Heart left ventricle (tissue), 16 donors: Measurements from ENCODE around the gene GSTA2. TPM values are rescaled to one million over a fixed set of nuclear protein-coding genes. Genes with fewer than 3 reads are reported as not detected.
"Not testable (repeated sequence)": the region's sequence is repeated elsewhere in the genome, so short reads cannot be mapped to it uniquely, and the experiment has no call there.

Experiments used
- ATAC-seq, 4 donors: fragments of 200-7000 bp; cut with Tn5 transposase; one replicate each; pipeline ENCODE4 v1.9.1; 2020 to 2022; ENCODE audit warnings: moderate library complexity in 4 of 4, mild to moderate bottlenecking in 3 of 4, moderate number of reproducible peaks in 1 of 4
- DNase-seq, 5 donors: peaks; one replicate each; pipeline ENCODE4 v3.0.0-alpha.2; 2020
- H3K27ac ChIP-seq, 12 donors: fragments of 200-600 bp; sonication (generic) in 4 of 12; one replicate each; pipeline versions ENCODE4 v1.5.0 to v1.8.0; 2016 to 2022; ENCODE audit warnings: mild to moderate bottlenecking in 2 of 12
- H3K27me3 ChIP-seq, 9 donors: fragments of 200-600 bp; sonication (generic) in 2 of 9; one replicate each; pipeline versions ENCODE4 v1.5.1 to v1.8.0; 2016 to 2022; ENCODE audit warnings: mild to moderate bottlenecking in 3 of 9
- H3K36me3 ChIP-seq, 9 donors: fragments of 200-600 bp; sonication (generic) in 2 of 9; one replicate each; pipeline versions ENCODE4 v1.5.0 to v1.8.0; 2018 to 2022; ENCODE audit warnings: mild to moderate bottlenecking in 2 of 9
- H3K4me1 ChIP-seq, 12 donors: fragments of 200-600 bp; sonication (generic) in 4 of 12; one replicate each; pipeline versions ENCODE4 v1.5.0 to v1.8.0; 2016 to 2022; ENCODE audit warnings: mild to moderate bottlenecking in 3 of 12
- H3K4me3 ChIP-seq, 12 donors: fragments of 200-600 bp; sonication (generic) in 4 of 12; one replicate each; pipeline versions ENCODE4 v1.5.0 to v1.8.0; 2017 to 2022; ENCODE audit warnings: mild to moderate bottlenecking in 9 of 12, moderate library complexity in 4 of 12
- H3K9me3 ChIP-seq, 12 donors: fragments of 200-600 bp; sonication (generic) in 4 of 12; one replicate each; pipeline versions ENCODE4 v1.5.0 to v1.8.0; 2016 to 2022; ENCODE audit warnings: mild to moderate bottlenecking in 1 of 12
- CTCF ChIP-seq, 12 donors: fragments of 200-600 bp; sonication (generic) in 4 of 12; IDR thresholded peaks; one replicate each; pipeline versions ENCODE4 v1.5.0 to v1.8.0; 2018 to 2022; ENCODE audit warnings: antibody characterized with exemption in 12 of 12, mild to moderate bottlenecking in 5 of 12
- POLR2A ChIP-seq, 2 donors: fragments of 450-650 bp; IDR thresholded peaks; one replicate each; pipeline ENCODE4 v1.6.1; 2017; ENCODE audit warnings: antibody characterized with exemption in 2 of 2, mild to moderate bottlenecking in 2 of 2, moderate library complexity in 2 of 2
- WGBS, 4 donors: extraction: QIAGEN DNeasy Blood & Tissue Kit in 2 of 4; methylation state at CpG; one replicate each; pipeline versions ENCODE4 v1.1.5 to v1.1.7; 2013 to 2018; 5-methylcytosine and 5-hydroxymethylcytosine counted together
- intact Hi-C, 10 donors: fragments of 100-400 bp; cut with DNase I; formaldehyde crosslinking; loops; one replicate each; pipeline versions ENCODE4 v1.11.1 to v1.14.2; 2022
- polyA plus RNA-seq, 2 donors: library from polyadenylated mRNA; stranded (reverse); fragments of 200-250 nt; gene quantifications; one replicate each; pipeline ENCODE4 v1.2.3, GENCODE V29; 2013
- total RNA-seq, 9 donors: library from RNA; depleted of rRNA in 2 of 9; stranded (reverse); fragments of >200 nt in 2 of 9; fragmentation: NEBNext Ultra II Directional in 3 of 9; extraction: Animal tissue kit (Norgen Biotek cat#: 25700) in 3 of 9; gene quantifications; one replicate each; pipeline versions ENCODE4 v1.1.0 to v1.2.4, GENCODE V29; 2016 to 2023
- donor health status: ischemic (EF 13 %, LVEDD 7.1; RV severe dilation, severe dysfunction).
- donor health status: healthy with polysubstance abuse.
- donor health status: DM: no; HTN: yes; CAD: no.
- donor health status: DM: no; HTN: no; CAD: no.
- donor health status: ischemic (EF 25% LVEDD 6.9; RV normal size, moderate dysfunction).
- donor health status: ischemic (EF 25% LVEDD 5.7; RV mildly dilated, moderate dysfunction).
- donor health status: healthy.
- donor health status: DM: yes; HTN: yes; CAD: no.
- donor health status: ischemic (EF 35%, LVEDD 5.7; RV mildly dilated, moderate dysfunction).
- donor health status: nonischemic (EF 11% LVEDD 7.7; RV severe dilation, severe dysfunction).
- donor health status: DM: yes; HTN: yes; CAD: no.
- donor health status: PGD.
- donor health status: ischemic (EF 29% LVEDD 5.4; RV normal size, mild dysfunction).
- donor health status: nonischemic (EF 23%, LVEDD 6.1; RV moderate dilation, normal function).

The GSTA2 gene
- total and polyA plus RNA-seq, 11 donors, result not detected

GRCh38 chr6:52707963-52708680, 55.2 kb downstream of the GSTA2 start:
- Histone ChIP-seq H3K4me3 (no peak overlapping the region), H3K27ac (no peak overlapping the region), H3K36me3 (no peaks in the 10 kb centered on the region), H3K4me1 (peaks cover 0 to 3% (median 0%) of the 10 kb centered on the region in 12 donors), H3K9me3 (peaks cover 0 to 8% (median 0%) of the 10 kb centered on the region in 12 donors), H3K27me3 (no peaks in the 10 kb centered on the region)
- 64 to 66% (median 65%) methylated on average over 3 of the region's 3 CpGs for WGBS, 4 donors
- DNase-seq, result no peak
- no peak for ATAC-seq
- intact Hi-C loops, result no loop called here
- TF ChIP-seq POLR2A (IDR thresholded peaks at IDR 0.05), result no peak
- no peak for TF ChIP-seq CTCF (IDR thresholded peaks at IDR 0.05)

- no peak for ATAC-seq
- WGBS, 4 donors, result 91 to 96% (median 94%) methylated on average over 3 of the region's 3 CpGs
- intact Hi-C loops, result no loop called here
- Histone ChIP-seq H3K4me3 (no peak overlapping the region), H3K27me3 (peaks cover 0 to 3% (median 0%) of the 10 kb centered on the region in 9 donors), H3K36me3 (no peaks in the 10 kb centered on the region), H3K9me3 (peaks cover 0 to 8% (median 0%) of the 10 kb centered on the region in 12 donors), H3K4me1 (peaks cover 0 to 3% (median 0%) of the 10 kb centered on the region in 12 donors), H3K27ac (no peak overlapping the region)
- TF ChIP-seq POLR2A (IDR thresholded peaks at IDR 0.05), result no peak
- no peak for TF ChIP-seq CTCF (IDR thresholded peaks at IDR 0.05)
- no peak for DNase-seq
Observed at GRCh38 chr6:52706001-52706400, 57.3 kb downstream of the GSTA2 start.

GRCh38 chr6:52704781-52705502, 58.3 kb downstream of the GSTA2 start:
- DNase-seq, intact Hi-C loops, H3K36me3 ChIP-seq, H3K27ac ChIP-seq, H3K4me1 ChIP-seq, ATAC-seq, H3K9me3 ChIP-seq, H3K4me3 ChIP-seq: not testable (repeated sequence)
- peaks cover 0 to 11% (median 0%) of the 10 kb centered on the region in 9 donors for H3K27me3 ChIP-seq
- 85 to 90% (median 88%) methylated on average over 6 of the region's 6 CpGs for WGBS, 4 donors

- Histone ChIP-seq H3K27me3 (peaks cover 0 to 11% (median 0%) of the 10 kb centered on the region in 9 donors), H3K4me3 (no peak overlapping the region), H3K27ac (no peak overlapping the region), H3K9me3 (peaks cover 0 to 8% (median 0%) of the 10 kb centered on the region in 12 donors), H3K4me1 (peaks cover 0 to 3% (median 0%) of the 10 kb centered on the region in 12 donors), H3K36me3 (no peaks in the 10 kb centered on the region)
- ATAC-seq (no peak), DNase-seq (no peak)
- intact Hi-C loops, result no loop called here
- no peak for TF ChIP-seq CTCF (IDR thresholded peaks at IDR 0.05)
- TF ChIP-seq POLR2A (IDR thresholded peaks at IDR 0.05), result no peak
Observed at GRCh38 chr6:52704060-52704459, 59.2 kb downstream of the GSTA2 start.

Other genes with a start within 250 kb of the GSTA2 start
- 10 to 100 TPM in 7 of 9 donors, 1 to 10 TPM in 2; 9.8 to 19.0 (median 12.1) TPM for gene TRAM2, start 186.4 kb downstream of the GSTA2 start, total RNA-seq
- 10 to 100 TPM in 1 of 2 donors, 1 to 10 TPM in 1; 4.7 to 13.8 TPM for gene TRAM2, start 186.4 kb downstream of the GSTA2 start, polyA plus RNA-seq
- gene TMEM14A, start 92.4 kb downstream of the GSTA2 start, total RNA-seq, result 10 to 100 TPM in 2 of 9 donors, 1 to 10 TPM in 7; 5.0 to 13.5 (median 8.2) TPM
- gene TMEM14A, start 92.4 kb downstream of the GSTA2 start, polyA plus RNA-seq, result 1 to 10 TPM; 8.0 TPM
- not detected for gene GSTA1, start 40.3 kb upstream of the GSTA2 start, total RNA-seq
- gene GSTA1, start 40.3 kb upstream of the GSTA2 start, polyA plus RNA-seq, result not detected
- not detected for gene GSTA5, start 77.3 kb upstream of the GSTA2 start, total RNA-seq
- gene GSTA5, start 77.3 kb upstream of the GSTA2 start, polyA plus RNA-seq, result not detected
- gene GSTA3, start 146.2 kb upstream of the GSTA2 start, total RNA-seq, result not detected
- gene GSTA3, start 146.2 kb upstream of the GSTA2 start, polyA plus RNA-seq, result not detected
- 10 to 100 TPM in 8 of 9 donors, 1 to 10 TPM in 1; 8.5 to 17.0 (median 12.5) TPM for gene GSTA4, start 231.8 kb upstream of the GSTA2 start, total RNA-seq
- gene GSTA4, start 231.8 kb upstream of the GSTA2 start, polyA plus RNA-seq, result 10 to 100 TPM in 1 of 2 donors, 1 to 10 TPM in 1; 9.8 to 10.5 TPM